Measurements from ENCODE around the gene NALF2.

- TF ChIP-seq CTCF (IDR thresholded peaks at IDR 0.05; ENCODE audit: low read length) (no peak), EZH2phosphoT487 (IDR thresholded peaks at IDR 0.05; ENCODE audit: low read length) (no peak), EZH2 (optimal IDR thresholded peaks at IDR 0.05; ENCODE audit: low read depth, low read length) (no peak)
Measured at GRCh38 chrX:69506617-69507499, 2.7 kb downstream of the NALF2 start.

All from MM.1S (cell line).